H1 (cell line): Measurements from ENCODE around the gene CTNNA3. TPM values are rescaled to one million over a fixed set of nuclear protein-coding genes. Genes with fewer than 3 reads are reported as not detected.

Source experiments
- CTCF ChIA-PET: fragments of 300-600 bp; sonication (Branson Sonifier 250); formaldehyde crosslinking; loops from one replicate; lab custom pipeline; 2021; ENCODE audit not compliant: partially characterized antibody; lab: Charles Lee
- POLR2A ChIA-PET: fragments of 300-600 bp; sonication (Branson Sonifier 250); formaldehyde crosslinking; loops from one replicate; lab custom pipeline; 2021; ENCODE audit warnings: inconsistent platforms; ENCODE audit not compliant: partially characterized antibody; lab: Charles Lee
- DNase-seq, 2 experiments: peaks; one replicate each; pipeline versions ENCODE4 v3.0.0 to v3.0.0-alpha.2; 2010 to 2022; ENCODE audit warnings: low spot score in 2 of 2, low read depth in 1 of 2, mixed read lengths in 1 of 2
- FAIRE-seq: peaks from 2 replicates; lab custom pipeline; 2011; peaks lifted over from hg19 to GRCh38; lab: Jason Lieb, UNC
- H2AFZ ChIP-seq: 2 replicates; pipeline ENCODE4 v1.8.1; 2012; ENCODE audit warnings: low read length, inconsistent platforms
- H2AK5ac ChIP-seq: 2 replicates; pipeline ENCODE4 v1.6.1; 2013; ENCODE audit warnings: low read depth, low read length
- H2BK120ac ChIP-seq: replicated peaks from 2 replicates; pipeline ENCODE3; 2013; ENCODE audit warnings: low read depth, low read length, inconsistent platforms
- H2BK12ac ChIP-seq: 2 replicates; pipeline ENCODE4 v1.6.1; 2013; ENCODE audit warnings: low read depth, low read length
- H2BK15ac ChIP-seq: 2 replicates; pipeline ENCODE4 v1.6.1; 2013; ENCODE audit warnings: low read length
- H2BK20ac ChIP-seq: 2 replicates; pipeline ENCODE4 v1.6.1; 2013; ENCODE audit warnings: low read length
- H2BK5ac ChIP-seq: 2 replicates; pipeline ENCODE4 v1.6.1; 2013; ENCODE audit warnings: low read depth, low read length
- H3K14ac ChIP-seq: 2 replicates; pipeline ENCODE4 v1.6.1; 2013; ENCODE audit warnings: inconsistent platforms; ENCODE audit not compliant: insufficient read length
- H3K18ac ChIP-seq: 2 replicates; pipeline ENCODE4 v1.6.1; 2013; ENCODE audit warnings: low read length; ENCODE audit errors: extremely low read depth
- H3K23ac ChIP-seq: 2 replicates; pipeline ENCODE4 v1.6.1; 2013; ENCODE audit warnings: inconsistent platforms; ENCODE audit not compliant: insufficient read length
- H3K23me2 ChIP-seq: 2 replicates; pipeline ENCODE4 v1.6.1; 2013; ENCODE audit warnings: low read depth, low read length
- H3K27ac ChIP-seq: 2 replicates; pipeline ENCODE4 v1.6.1; 2011; ENCODE audit warnings: low read depth, low read length, inconsistent platforms
- H3K27me3 ChIP-seq, 4 experiments: replicated peaks in 1 of 4; 1 replicate in 1 of 4; 2 replicates in 3 of 4; pipeline versions ENCODE4 v1.6.1 to v1.8.1; 2011 to 2013; ENCODE audit warnings: low read length in 3 of 4, mild to moderate bottlenecking in 3 of 4, inconsistent platforms in 2 of 4, mixed read lengths in 2 of 4, moderate library complexity in 1 of 4; ENCODE audit not compliant: control insufficient read depth in 3 of 4, insufficient read depth in 3 of 4; ENCODE audit errors: extremely low read depth in 1 of 4
- H3K36me3 ChIP-seq, 4 experiments: 2 replicates each; pipeline versions ENCODE4 v1.6.1 to v1.8.1; 2011 to 2013; ENCODE audit warnings: mild to moderate bottlenecking in 4 of 4, low read length in 3 of 4, moderate library complexity in 2 of 4, control low read depth in 1 of 4, inconsistent platforms in 1 of 4; ENCODE audit not compliant: insufficient read depth in 4 of 4, control insufficient read depth in 2 of 4
- H3K4ac ChIP-seq: replicated peaks from 2 replicates; pipeline ENCODE3; 2013; ENCODE audit warnings: low read length, low read depth, mixed read lengths, inconsistent platforms; ENCODE audit not compliant: insufficient read length
- H3K4me1 ChIP-seq, 4 experiments: replicated peaks in 1 of 4; 1 replicate in 1 of 4; 2 replicates in 3 of 4; pipeline versions ENCODE4 v1.6.1 to v1.8.1; 2011 to 2013; ENCODE audit warnings: low read length in 3 of 4, inconsistent platforms in 2 of 4, mixed read lengths in 1 of 4; ENCODE audit not compliant: insufficient read depth in 4 of 4, control insufficient read depth in 3 of 4
- H3K4me2 ChIP-seq, 2 experiments: 2 replicates each; pipeline versions ENCODE4 v1.6.1 to v1.8.1; 2011 to 2013; ENCODE audit warnings: low read depth in 2 of 2, low read length in 2 of 2, control low read depth in 1 of 2, inconsistent platforms in 1 of 2, mild to moderate bottlenecking in 1 of 2; ENCODE audit not compliant: insufficient read depth in 1 of 2
- H3K4me3 ChIP-seq, 4 experiments: fragments of 200-600, 300-600 bp in 1 of 4; sonication (generic), shearing (Covaris generic), sonication (Bioruptor Twin) in 1 of 4; 2 replicates each; pipeline versions ENCODE4 v1.5.1 to v1.8.1; 2011 to 2016; ENCODE audit warnings: low read length in 4 of 4, low read depth in 3 of 4, control low read depth in 2 of 4, inconsistent platforms in 2 of 4, mild to moderate bottlenecking in 2 of 4, mixed read lengths in 1 of 4, moderate library complexity in 1 of 4; ENCODE audit not compliant: insufficient read depth in 2 of 4; ENCODE audit errors: extremely low read depth in 1 of 4
- H3K56ac ChIP-seq: replicated peaks from 2 replicates; pipeline ENCODE3; 2013; ENCODE audit warnings: low read depth, mild to moderate bottlenecking, mixed read lengths, low read length, inconsistent platforms; ENCODE audit not compliant: insufficient read length
- H3K79me1 ChIP-seq: 2 replicates; pipeline ENCODE4 v1.6.1; 2013; ENCODE audit warnings: low read depth, low read length, control low read depth
- H3K79me2 ChIP-seq, 2 experiments: 2 replicates each; pipeline versions ENCODE4 v1.6.1 to v1.8.1; 2012 to 2013; ENCODE audit warnings: low read length in 2 of 2, mild to moderate bottlenecking in 2 of 2, inconsistent platforms in 1 of 2; ENCODE audit not compliant: insufficient read depth in 2 of 2, control insufficient read depth in 1 of 2
- H3K9ac ChIP-seq, 4 experiments: replicated peaks in 1 of 4; 1 replicate in 1 of 4; 2 replicates in 3 of 4; pipeline versions ENCODE4 v1.6.1 to v1.8.1; 2011 to 2013; ENCODE audit warnings: low read depth in 3 of 4, low read length in 3 of 4, control low read depth in 2 of 4, mild to moderate bottlenecking in 2 of 4, moderate library complexity in 2 of 4, inconsistent platforms in 1 of 4; ENCODE audit errors: extremely low read depth in 1 of 4
- H3K9me3 ChIP-seq, 2 experiments: 2 replicates each; pipeline versions ENCODE4 v1.6.1 to v1.8.1; 2012 to 2013; ENCODE audit warnings: mild to moderate bottlenecking in 2 of 2, moderate library complexity in 2 of 2, control low read depth in 1 of 2, inconsistent platforms in 1 of 2, low read depth in 1 of 2, low read length in 1 of 2, mixed read lengths in 1 of 2; ENCODE audit not compliant: insufficient read depth in 2 of 2
- H4K20me1 ChIP-seq, 2 experiments: replicated peaks in 1 of 2; 2 replicates each; pipeline versions ENCODE3 to v1.8.1; 2011 to 2013; ENCODE audit warnings: inconsistent platforms in 2 of 2, low read length in 2 of 2, mild to moderate bottlenecking in 1 of 2; ENCODE audit not compliant: insufficient read depth in 2 of 2, control insufficient read depth in 1 of 2
- H4K5ac ChIP-seq: 2 replicates; pipeline ENCODE4 v1.6.1; 2013; ENCODE audit warnings: low read length, low read depth, mixed read lengths, inconsistent platforms; ENCODE audit not compliant: insufficient read length
- H4K8ac ChIP-seq: 2 replicates; pipeline ENCODE4 v1.8.0; 2013; ENCODE audit warnings: mild to moderate bottlenecking, moderate library complexity, low read length, inconsistent platforms; ENCODE audit not compliant: insufficient read depth; ENCODE audit errors: extremely low read depth
- H4K91ac ChIP-seq: replicated peaks from 2 replicates; pipeline ENCODE3; 2013; ENCODE audit warnings: low read length, mixed read lengths, inconsistent platforms; ENCODE audit not compliant: insufficient read length
- ASH2L ChIP-seq: fragments of 200-600, 300-600 bp; sonication (generic); IDR thresholded peaks from one replicate; pipeline ENCODE4 v1.7.1; 2017; ENCODE audit warnings: low read length
- CTCF ChIP-seq, 3 experiments: IDR thresholded peaks; 1 replicate in 2 of 3; 2 replicates in 1 of 3; pipeline versions ENCODE4 v1.5.1 to v1.6.1; 2011; ENCODE audit warnings: low read length in 3 of 3, mild to moderate bottlenecking in 3 of 3, inconsistent platforms in 2 of 3, low read depth in 1 of 3, moderate library complexity in 1 of 3; ENCODE audit not compliant: insufficient read depth in 1 of 3; ENCODE audit errors: control extremely low read depth in 1 of 3
- JUN ChIP-seq: IDR thresholded peaks from 2 replicates; pipeline ENCODE4 v1.6.1; 2011; ENCODE audit warnings: low read depth, mild to moderate bottlenecking, improper control_type of control experiment, low read length
- SUZ12 ChIP-seq: fragments of 200-600 bp; sonication (generic); IDR thresholded peaks from 2 replicates; pipeline ENCODE4 v1.6.1; 2012; ENCODE audit warnings: mild to moderate bottlenecking, inconsistent platforms, low read length, moderate library complexity, mixed read lengths
- WGBS, 2 experiments: shearing (Covaris generic) in 1 of 2; methylation state at CpG; one replicate each; pipeline versions ENCODE4 v1.1.6 to v1.1.7; 2013 to 2015; ENCODE audit warnings: low lambda C conversion rate in 2 of 2, mixed read lengths in 2 of 2, inconsistent platforms in 1 of 2, low coverage in 1 of 2, missing lambda C conversion rate in 1 of 2; ENCODE audit not compliant: insufficient replicate concordance in 2 of 2, insufficient coverage in 1 of 2, insufficient read length in 1 of 2; ENCODE audit errors: extremely low coverage in 1 of 2, missing lambda C conversion rate in 1 of 2; 5-methylcytosine and 5-hydroxymethylcytosine counted together
- polyA plus RNA-seq, 7 experiments: library from polyadenylated mRNA; depleted of rRNA in 3 of 7; stranded (reverse) in 5 of 7; unstranded in 2 of 7; fragments of >200 nt in 5 of 7; fragments of 200-250 nt in 2 of 7; gene quantifications; 1 replicate in 5 of 7; 2 replicates in 1 of 7; 4 replicates in 1 of 7; pipeline versions ENCODE4 v1.2.1 to v1.2.3, GENCODE V29; 2011 to 2013; ENCODE audit warnings: missing spikeins in 2 of 7, mixed read lengths in 2 of 7
- total RNA-seq: library from RNA; stranded (reverse); fragmentation: NEBNext Ultra II Directional; extraction: Animal tissue kit (Norgen Biotek cat#: 25700); gene quantifications from 2 replicates; pipeline ENCODE4 v1.2.1, GENCODE V29; 2021

CTNNA3 gene
- total and polyA plus RNA-seq, 2 of the 8 experiments (the other 6 are each of a cell fraction or from before 2014, with no cell fraction given) = 1.3 to 1.5 TPM

- H3K56ac ChIP-seq = no peak overlapping the region
- H3K9me3 ChIP-seq = no peaks in the 10 kb centered on the region
- FAIRE-seq = no peak
- no peaks in the 10 kb centered on the region for H3K4me1 ChIP-seq
- H3K27ac ChIP-seq = no peak overlapping the region
- H4K8ac ChIP-seq = no peak overlapping the region
- no peak overlapping the region for H4K91ac ChIP-seq
- no peaks in the 10 kb centered on the region for H3K23me2 ChIP-seq
- H3K23ac ChIP-seq = no peak overlapping the region
- WGBS, 2 experiments = 87% methylated on average over 3 of the region's 3 CpGs; no CpG with 5 or more reads in 1 of the 2 experiments
- no peaks in the 10 kb centered on the region for H3K79me1 ChIP-seq
- no peak overlapping the region for H2BK12ac ChIP-seq
- TF ChIP-seq ASH2L = no peak
- no peak for TF ChIP-seq CTCF (IDR thresholded peaks at IDR 0.05; ENCODE audit: control extremely low read depth in 1 of 3, insufficient read depth in 1 of 3, low read depth in 1 of 3, low read length in 3 of 3)
- TF ChIP-seq SUZ12 = no peak
- no peak for TF ChIP-seq JUN
- ChIA-PET POLR2A (no interaction called here), CTCF (interaction anchor here (0.7 to 1.0 kb wide), 2 partner anchors 49 to 874 kb away, joined by 3 read pairs; no protein-coding TSS in a partner anchor)
- H4K5ac ChIP-seq = no peak overlapping the region
- H2BK5ac ChIP-seq = no peak overlapping the region
- DNase-seq = no peak
- H3K18ac ChIP-seq = no peak overlapping the region
- no peaks in the 10 kb centered on the region for H3K36me3 ChIP-seq
- no peak overlapping the region for H3K9ac ChIP-seq
- no peak overlapping the region for H2BK20ac ChIP-seq
- H3K14ac ChIP-seq = no peak overlapping the region
- no peak overlapping the region for H3K4ac ChIP-seq
- no peaks in the 10 kb centered on the region for H4K20me1 ChIP-seq
- H3K4me2 ChIP-seq = no peak overlapping the region
- H3K27me3 ChIP-seq = no peaks in the 10 kb centered on the region
- H3K79me2 ChIP-seq = no peaks in the 10 kb centered on the region
- H2AK5ac ChIP-seq = no peak overlapping the region
- no peak overlapping the region for H2AFZ ChIP-seq
- no peak overlapping the region for H2BK120ac ChIP-seq
- no peak overlapping the region for H3K4me3 ChIP-seq
- H2BK15ac ChIP-seq = no peak overlapping the region
Measured at GRCh38 chr10:67011981-67012380, 684.0 kb downstream of the CTNNA3 start.
